ENCODE data around the gene RNF111. TPM values are rescaled to one million over a fixed set of nuclear protein-coding genes. Genes with fewer than 3 reads are reported as not detected.
"Not testable (repeated sequence)": the region's sequence is repeated elsewhere in the genome, so short reads cannot be mapped to it uniquely, and the experiment has no call there.

The RNF111 gene
- polyA plus RNA-seq, 3 donors = 35.6 to 43.8 (median 39.4) TPM

GRCh38 chr15:59111251-59111650 lies 123.8 kb downstream of the RNF111 start:
- DNase-seq (ENCODE audit: extremely low read depth in 1 of 11, low read depth in 9 of 11, low spot score in 4 of 11) = no peak

GRCh38 chr15:59115047-59115446 lies 127.6 kb downstream of the RNF111 start:
- no peak for DNase-seq (ENCODE audit: extremely low read depth in 1 of 11, low read depth in 9 of 11, low spot score in 4 of 11)

GRCh38 chr15:59116141-59116540 lies 128.7 kb downstream of the RNF111 start:
- no peak for DNase-seq (ENCODE audit: extremely low read depth in 1 of 11, low read depth in 9 of 11, low spot score in 4 of 11)

GRCh38 chr15:59116771-59117170 lies 129.3 kb downstream of the RNF111 start:
- no peak for DNase-seq (ENCODE audit: extremely low read depth in 1 of 11, low read depth in 9 of 11, low spot score in 4 of 11)

- DNase-seq (ENCODE audit: extremely low read depth in 1 of 11, low read depth in 9 of 11, low spot score in 4 of 11) = no peak
Measured at GRCh38 chr15:59119625-59120024, 132.2 kb downstream of the RNF111 start.

- DNase-seq (ENCODE audit: extremely low read depth in 1 of 11, low read depth in 9 of 11, low spot score in 4 of 11) = no peak
Measured at GRCh38 chr15:59120937-59121336, 133.5 kb downstream of the RNF111 start.

- no peak for DNase-seq (ENCODE audit: extremely low read depth in 1 of 11, low read depth in 9 of 11, low spot score in 4 of 11)
Measured at GRCh38 chr15:59124261-59124660, 136.8 kb downstream of the RNF111 start.

- DNase-seq (ENCODE audit: extremely low read depth in 1 of 11, low read depth in 9 of 11, low spot score in 4 of 11) = not testable (repeated sequence)
Measured at GRCh38 chr15:59125683-59126082, 138.2 kb downstream of the RNF111 start.

GRCh38 chr15:59127255-59127654 lies 139.8 kb downstream of the RNF111 start:
- not testable (repeated sequence) for DNase-seq (ENCODE audit: extremely low read depth in 1 of 11, low read depth in 9 of 11, low spot score in 4 of 11)

- no peak for DNase-seq (ENCODE audit: extremely low read depth in 1 of 11, low read depth in 9 of 11, low spot score in 4 of 11)
Measured at GRCh38 chr15:59131456-59131855, 144.0 kb downstream of the RNF111 start.

GRCh38 chr15:59131969-59132562 lies 144.6 kb downstream of the RNF111 start:
- no peak for DNase-seq (ENCODE audit: extremely low read depth in 1 of 11, low read depth in 9 of 11, low spot score in 4 of 11)

GRCh38 chr15:59133929-59134427 lies 146.5 kb downstream of the RNF111 start:
- DNase-seq (ENCODE audit: extremely low read depth in 1 of 11, low read depth in 9 of 11, low spot score in 4 of 11) = no peak

GRCh38 chr15:59137566-59137965 lies 150.1 kb downstream of the RNF111 start:
- no peak for DNase-seq (ENCODE audit: extremely low read depth in 1 of 11, low read depth in 9 of 11, low spot score in 4 of 11)

GRCh38 chr15:59138243-59138642 lies 150.8 kb downstream of the RNF111 start:
- no peak for DNase-seq (ENCODE audit: extremely low read depth in 1 of 11, low read depth in 9 of 11, low spot score in 4 of 11)

GRCh38 chr15:59140422-59141226 lies 153.2 kb downstream of the RNF111 start:
- DNase-seq (ENCODE audit: extremely low read depth in 1 of 11, low read depth in 9 of 11, low spot score in 4 of 11) = no peak

- no peak for DNase-seq (ENCODE audit: extremely low read depth in 1 of 11, low read depth in 9 of 11, low spot score in 4 of 11)
Measured at GRCh38 chr15:59143281-59143680, 155.8 kb downstream of the RNF111 start.

- not testable (repeated sequence) for DNase-seq (ENCODE audit: extremely low read depth in 1 of 11, low read depth in 9 of 11, low spot score in 4 of 11)
Measured at GRCh38 chr15:59144594-59144993, 157.1 kb downstream of the RNF111 start.
